NCI-H526 treated with DMSO at 0.1 percent for 48 hours (cell line): ENCODE data around the gene C1QTNF9.
"Not testable (repeated sequence)": the region's sequence is repeated elsewhere in the genome, so short reads cannot be mapped to it uniquely, and the experiment has no call there.

Experiments
- DNase-seq: peaks from one replicate; lab custom pipeline; 2025; lab: John Stamatoyannopoulos, UW

C1QTNF9 gene

GRCh38 chr13:24309300-24309699 is at the start of gene C1QTNF9:
Gene C1QTNF9, plus strand, starts transcription at chr13:24309580. Its CDS starts 6,424 bp downstream, at chr13:24316004.
- not testable (repeated sequence) for DNase-seq

- DNase-seq: no peak
These were observed 47.8 kb upstream of the C1QTNF9 start for GRCh38 chr13:24261566-24261965.

GRCh38 chr13:24263632-24264031 is 45.7 kb upstream of the C1QTNF9 start:
- DNase-seq: no peak

DNA sequence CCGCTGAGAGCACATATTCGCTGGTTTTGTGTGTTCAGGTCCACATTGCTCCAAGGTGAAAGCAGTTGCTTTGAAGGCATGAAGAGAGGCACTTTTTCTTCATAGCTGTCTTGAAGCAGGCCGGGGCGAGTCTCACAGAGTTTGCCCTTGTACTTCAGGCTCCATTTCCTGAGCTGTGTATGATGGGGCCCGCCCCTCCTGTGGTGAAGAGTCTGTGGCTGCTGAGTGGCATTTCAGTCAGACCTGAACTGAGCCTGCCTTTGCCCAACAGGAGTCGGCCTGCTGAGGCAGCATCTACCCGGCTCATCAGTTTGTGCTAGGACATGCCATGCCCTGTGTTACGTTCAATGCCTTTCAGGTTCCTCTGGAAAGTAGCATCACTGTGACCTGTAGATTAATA is 44.4 kb upstream of the C1QTNF9 start:
- no peak for DNase-seq

DNA sequence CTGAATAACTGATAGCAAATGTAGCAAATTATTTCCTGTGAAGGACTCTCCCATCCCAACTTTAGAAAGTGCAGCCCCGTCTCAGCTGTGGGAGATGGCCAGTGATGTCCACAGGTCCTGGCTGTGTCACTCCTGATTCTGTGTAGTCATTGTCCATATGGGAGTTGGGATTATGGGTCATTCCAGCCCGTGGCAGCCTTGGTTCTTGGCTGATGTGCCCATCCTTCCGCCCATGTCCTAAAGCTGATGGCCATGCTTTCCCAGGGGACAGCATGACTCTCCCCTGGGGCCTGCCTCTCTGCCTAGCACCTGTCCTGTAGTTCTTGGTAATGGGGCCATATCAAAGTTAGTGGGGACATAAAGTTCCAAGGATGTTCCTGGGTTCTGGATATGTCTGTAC is 43.9 kb upstream of the C1QTNF9 start:
- DNase-seq: no peak

DNA sequence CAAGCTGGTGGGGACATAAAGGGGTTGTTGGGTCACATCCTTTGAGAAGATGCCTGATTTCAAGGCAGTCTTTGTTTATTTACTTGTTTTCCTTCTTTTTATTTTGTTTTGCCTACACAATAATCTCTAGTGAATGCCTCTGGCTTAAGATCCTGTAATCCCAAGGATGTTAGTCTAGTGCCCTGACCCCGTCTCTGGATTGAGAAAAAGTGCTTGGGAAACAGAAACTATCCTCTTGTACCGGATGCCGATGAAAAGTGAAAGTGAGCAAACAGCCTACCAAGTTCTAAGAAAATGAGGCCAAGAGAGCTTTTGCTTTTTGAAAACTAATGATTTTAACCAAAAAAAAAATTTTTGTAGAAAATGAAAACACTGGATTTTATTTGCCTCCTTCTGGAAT is 42.1 kb upstream of the C1QTNF9 start:
- no peak for DNase-seq

DNA sequence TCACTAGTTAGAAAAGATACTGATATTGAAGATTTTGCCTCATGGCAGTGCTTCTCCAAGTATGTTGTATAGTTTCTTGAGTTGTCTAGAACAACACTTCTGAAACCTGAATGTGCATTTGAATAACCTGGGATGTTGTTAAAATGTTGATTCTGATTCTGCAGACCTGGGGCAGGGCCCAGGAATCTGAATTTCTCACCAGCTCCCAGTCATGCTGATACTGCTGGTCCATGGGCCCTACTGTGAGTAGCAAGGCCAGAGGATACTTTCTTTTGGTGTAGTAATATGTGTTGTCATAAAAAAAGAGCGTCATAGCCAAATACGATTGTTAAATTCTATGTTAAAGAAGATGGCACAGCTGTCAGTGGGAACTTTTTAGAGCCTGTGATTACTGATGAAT is 41.6 kb upstream of the C1QTNF9 start:
- DNase-seq: no peak

GRCh38 chr13:24269821-24270220 is 39.6 kb upstream of the C1QTNF9 start:
- no peak for DNase-seq

DNA sequence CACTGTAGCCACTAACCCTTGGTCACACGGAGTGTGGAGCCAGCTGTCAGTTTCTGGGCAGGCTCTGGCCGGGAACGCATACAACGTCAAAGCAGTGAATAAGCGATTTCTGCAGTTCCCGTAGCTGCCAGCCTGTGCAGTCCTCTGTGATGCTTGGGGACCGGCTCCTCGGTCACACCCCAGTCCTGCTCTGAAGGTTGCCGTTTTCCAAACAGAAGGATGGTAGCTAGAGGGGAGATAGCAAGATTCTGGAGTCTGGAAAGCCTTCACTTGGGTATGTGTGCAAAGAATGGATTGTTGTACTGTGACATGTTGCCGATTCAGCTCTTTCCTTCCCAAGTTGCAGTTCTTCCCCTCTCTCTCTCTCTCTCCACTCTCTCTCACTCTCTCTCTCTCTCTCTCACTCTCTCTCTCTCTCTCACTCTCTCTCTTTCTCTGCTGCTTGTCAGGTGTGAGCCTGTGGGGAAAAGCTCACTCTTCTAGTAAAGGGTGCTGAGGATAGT is 38.7 kb upstream of the C1QTNF9 start:
- DNase-seq: no peak

GRCh38 chr13:24271231-24271600 is 38.2 kb upstream of the C1QTNF9 start:
- no peak for DNase-seq

GRCh38 chr13:24271601-24272451 is 37.6 kb upstream of the C1QTNF9 start:
- DNase-seq: no peak

GRCh38 chr13:24272452-24273161 is 36.8 kb upstream of the C1QTNF9 start:
- DNase-seq: no peak

DNA sequence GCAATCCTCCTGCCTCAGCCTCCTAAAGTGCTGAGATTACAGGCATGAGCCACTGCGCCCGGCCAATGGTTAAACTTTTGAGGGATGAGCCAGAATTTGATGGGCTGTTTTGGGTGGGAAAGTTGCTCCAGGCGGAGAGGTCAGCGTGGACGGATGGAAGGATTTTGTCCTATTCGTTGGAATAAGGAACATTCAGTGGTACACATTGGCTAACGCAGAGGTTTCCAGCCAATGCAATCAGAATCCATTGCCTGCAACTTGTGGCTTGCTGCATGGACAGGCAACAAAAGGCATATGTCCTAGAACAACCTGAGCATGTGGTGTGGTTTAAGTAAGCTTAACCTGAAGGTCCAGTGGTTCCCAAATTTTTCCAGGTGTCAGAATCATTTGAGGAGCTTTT is 35.5 kb upstream of the C1QTNF9 start:
- no peak for DNase-seq

GRCh38 chr13:24274452-24275021 is 34.8 kb upstream of the C1QTNF9 start:
- no peak for DNase-seq

GRCh38 chr13:24275041-24275440 is 34.3 kb upstream of the C1QTNF9 start:
- no peak for DNase-seq

- no peak for DNase-seq
These were observed 33.1 kb upstream of the C1QTNF9 start for GRCh38 chr13:24276306-24276705.

DNA sequence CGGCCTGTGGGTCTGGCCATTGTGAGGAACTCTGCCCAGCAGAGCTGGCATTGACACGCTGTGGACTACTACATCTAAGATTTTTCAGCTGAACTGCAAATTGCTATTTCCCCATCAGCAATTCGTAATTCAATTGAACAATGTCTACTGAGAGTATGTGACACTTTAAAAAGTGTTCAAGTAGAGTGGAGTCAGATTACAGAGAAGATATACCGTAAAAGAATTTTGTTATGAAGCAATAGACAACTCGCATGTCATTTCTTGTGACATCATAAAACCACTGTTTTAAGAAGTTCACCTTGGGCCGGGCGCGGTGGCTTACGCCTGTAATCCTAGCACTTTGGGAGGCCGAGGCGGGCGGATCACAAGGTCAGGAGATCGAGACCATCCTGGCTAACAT is 32.5 kb upstream of the C1QTNF9 start:
- no peak for DNase-seq

- no peak for DNase-seq
These were observed 31.6 kb upstream of the C1QTNF9 start for GRCh38 chr13:24277761-24278160.

DNA sequence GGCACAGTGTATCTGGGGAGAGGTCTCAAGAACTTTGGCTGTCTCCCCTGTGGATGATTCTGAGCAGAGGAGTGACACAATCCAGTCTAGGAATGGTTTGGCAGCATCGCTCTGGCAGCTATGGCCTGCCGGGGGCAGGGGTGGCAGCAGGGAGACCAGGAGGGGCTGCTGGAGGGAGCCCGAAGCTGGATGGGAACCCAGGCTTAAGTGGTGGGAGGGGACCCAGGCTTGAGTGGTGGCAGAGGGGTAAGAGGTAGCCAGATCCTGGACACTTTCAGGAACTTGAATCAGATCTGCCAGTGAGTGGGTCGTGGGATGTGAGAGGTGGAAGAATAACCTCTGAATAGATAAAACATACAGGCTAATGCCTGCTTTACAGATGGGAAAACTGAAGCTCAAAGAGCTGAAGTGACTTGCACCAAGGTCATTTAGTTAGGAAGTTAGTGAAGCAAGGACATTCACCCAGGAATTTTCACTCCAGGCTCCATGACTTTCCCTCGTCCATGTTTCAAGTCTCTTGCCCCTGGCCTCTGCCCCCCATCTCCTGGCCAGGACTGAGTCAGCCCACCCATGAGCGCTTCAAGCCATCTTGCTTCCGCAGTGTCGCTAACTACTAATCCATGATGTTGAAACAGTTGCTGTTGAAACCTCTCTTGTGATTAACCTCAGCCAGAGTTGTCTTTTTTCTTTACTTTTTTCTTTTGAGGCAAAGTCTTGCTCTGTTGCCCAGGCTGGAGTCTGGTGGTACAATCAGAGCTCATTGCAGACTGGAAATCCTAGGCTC is 29.9 kb upstream of the C1QTNF9 start:
- DNase-seq: no peak

DNA sequence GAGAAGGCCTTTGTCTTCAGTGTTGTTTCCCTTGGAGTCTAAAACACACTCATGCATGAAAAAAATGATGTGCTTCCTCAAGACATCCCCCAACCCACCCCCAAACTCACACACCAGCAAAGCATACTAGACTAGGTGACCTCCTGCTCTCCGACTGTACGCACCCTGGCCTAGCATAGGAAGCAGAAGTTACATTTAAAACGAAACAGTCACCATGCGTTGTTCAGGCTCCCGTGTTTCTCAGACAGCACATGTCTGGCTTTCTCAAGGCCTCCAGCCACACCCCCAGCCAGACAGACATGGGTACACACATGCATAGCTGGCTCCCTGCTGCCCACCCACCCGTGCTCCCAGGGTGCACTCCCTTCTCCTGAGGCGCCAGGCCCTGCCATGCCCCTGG is 28.7 kb upstream of the C1QTNF9 start:
- no peak for DNase-seq

GRCh38 chr13:24281188-24282008 is 28.0 kb upstream of the C1QTNF9 start:
- no peak for DNase-seq
